PFSK-1 (cell line): Measurements from ENCODE around the gene SLC8A1.

ENCODE experiments used
- FOXP2 ChIP-seq: optimal IDR thresholded peaks from 2 replicates; pipeline ENCODE3; 2011; ENCODE audit warnings: borderline replicate concordance, control low read depth, inconsistent platforms; ENCODE audit not compliant: insufficient read depth; ENCODE audit errors: extremely low read length, extremely low read depth
- POLR2AphosphoS5 ChIP-seq: IDR thresholded peaks from 2 replicates; pipeline ENCODE4 v1.6.1; 2012; ENCODE audit warnings: low read depth, mild to moderate bottlenecking, control low read depth, low read length, moderate library complexity
- SIN3A ChIP-seq: IDR thresholded peaks from 2 replicates; pipeline ENCODE4 v1.6.1; 2012; ENCODE audit warnings: mild to moderate bottlenecking, low read length, moderate library complexity, borderline replicate concordance; ENCODE audit not compliant: insufficient read depth
- TAF1 ChIP-seq: IDR thresholded peaks from 2 replicates; pipeline ENCODE4 v1.6.1; 2012; ENCODE audit warnings: low read length, control low read depth, borderline replicate concordance; ENCODE audit not compliant: insufficient read depth
- TF ChIP-seq, protein P1 (sequence below), 2 experiments: IDR thresholded peaks; 2 replicates each; pipeline versions ENCODE4 v1.6.1 to v1.8.0; 2011 to 2012; ENCODE audit warnings: low read depth in 2 of 2, low read length in 2 of 2, control low read depth in 1 of 2, inconsistent platforms in 1 of 2, mild to moderate bottlenecking in 1 of 2, moderate library complexity in 1 of 2; ENCODE audit not compliant: insufficient read depth in 1 of 2

The SLC8A1 gene

DNA sequence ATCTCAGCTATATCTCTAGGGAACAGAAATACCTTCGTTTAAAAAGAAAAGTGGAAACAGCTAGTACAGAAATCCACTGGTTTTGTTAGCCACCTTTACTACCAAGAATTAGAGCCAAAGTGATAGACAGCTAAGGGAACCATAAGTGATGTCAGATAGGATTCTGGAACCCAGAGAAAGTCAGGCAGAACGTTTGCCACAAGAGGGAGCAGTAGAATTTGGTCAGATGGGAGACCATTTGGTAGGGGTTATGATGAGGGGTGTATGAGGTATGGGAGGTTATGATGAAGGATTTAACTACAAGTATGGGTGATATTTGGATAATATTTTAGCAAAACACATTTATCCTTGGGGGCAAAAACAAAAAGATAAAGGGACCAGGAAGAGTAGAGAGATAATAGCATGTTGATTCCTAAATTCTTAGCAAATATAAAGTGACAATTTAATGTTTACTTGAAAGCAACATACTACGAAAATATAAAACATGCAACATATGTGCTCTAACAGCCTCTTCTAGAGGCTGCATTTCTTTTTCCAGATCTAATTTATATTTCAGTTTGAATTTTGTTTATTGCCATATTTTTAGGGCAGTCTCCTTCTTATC is 3.3 kb downstream of the SLC8A1 start:
- TF ChIP-seq POLR2AphosphoS5 (no peak), SIN3A (no peak), FOXP2 (no peak), TAF1 (no peak)
- TF ChIP-seq, protein P1, sequence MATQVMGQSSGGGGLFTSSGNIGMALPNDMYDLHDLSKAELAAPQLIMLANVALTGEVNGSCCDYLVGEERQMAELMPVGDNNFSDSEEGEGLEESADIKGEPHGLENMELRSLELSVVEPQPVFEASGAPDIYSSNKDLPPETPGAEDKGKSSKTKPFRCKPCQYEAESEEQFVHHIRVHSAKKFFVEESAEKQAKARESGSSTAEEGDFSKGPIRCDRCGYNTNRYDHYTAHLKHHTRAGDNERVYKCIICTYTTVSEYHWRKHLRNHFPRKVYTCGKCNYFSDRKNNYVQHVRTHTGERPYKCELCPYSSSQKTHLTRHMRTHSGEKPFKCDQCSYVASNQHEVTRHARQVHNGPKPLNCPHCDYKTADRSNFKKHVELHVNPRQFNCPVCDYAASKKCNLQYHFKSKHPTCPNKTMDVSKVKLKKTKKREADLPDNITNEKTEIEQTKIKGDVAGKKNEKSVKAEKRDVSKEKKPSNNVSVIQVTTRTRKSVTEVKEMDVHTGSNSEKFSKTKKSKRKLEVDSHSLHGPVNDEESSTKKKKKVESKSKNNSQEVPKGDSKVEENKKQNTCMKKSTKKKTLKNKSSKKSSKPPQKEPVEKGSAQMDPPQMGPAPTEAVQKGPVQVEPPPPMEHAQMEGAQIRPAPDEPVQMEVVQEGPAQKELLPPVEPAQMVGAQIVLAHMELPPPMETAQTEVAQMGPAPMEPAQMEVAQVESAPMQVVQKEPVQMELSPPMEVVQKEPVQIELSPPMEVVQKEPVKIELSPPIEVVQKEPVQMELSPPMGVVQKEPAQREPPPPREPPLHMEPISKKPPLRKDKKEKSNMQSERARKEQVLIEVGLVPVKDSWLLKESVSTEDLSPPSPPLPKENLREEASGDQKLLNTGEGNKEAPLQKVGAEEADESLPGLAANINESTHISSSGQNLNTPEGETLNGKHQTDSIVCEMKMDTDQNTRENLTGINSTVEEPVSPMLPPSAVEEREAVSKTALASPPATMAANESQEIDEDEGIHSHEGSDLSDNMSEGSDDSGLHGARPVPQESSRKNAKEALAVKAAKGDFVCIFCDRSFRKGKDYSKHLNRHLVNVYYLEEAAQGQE (IDR thresholded peaks at IDR 0.05; ENCODE audit: insufficient read depth in 1 of 2, low read depth in 2 of 2, low read length in 2 of 2), result no peak

DNA sequence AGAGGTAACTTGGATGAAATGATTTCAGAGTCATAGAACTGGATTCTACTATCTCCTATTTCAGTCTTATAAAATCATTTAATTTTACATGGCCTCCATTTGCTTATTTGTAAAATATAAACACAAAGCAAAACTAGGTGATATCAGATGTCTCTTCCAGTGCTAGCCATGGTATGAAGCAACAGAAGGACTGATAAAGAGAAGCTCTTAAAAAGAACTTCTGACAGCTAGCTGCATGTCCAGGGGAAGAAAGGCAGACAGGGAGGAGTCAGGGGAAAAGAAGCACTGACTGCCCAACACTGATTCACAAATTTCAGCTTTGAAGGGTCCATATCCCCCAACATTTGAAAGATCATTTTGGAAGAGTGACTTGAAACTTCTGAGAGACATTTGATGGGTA is 6.4 kb downstream of the SLC8A1 start:
- TF ChIP-seq TAF1, result no peak
- no peak for TF ChIP-seq SIN3A
- no peak for TF ChIP-seq POLR2AphosphoS5
- no peak for TF ChIP-seq FOXP2
- TF ChIP-seq, protein P1 (IDR thresholded peaks at IDR 0.05; ENCODE audit: insufficient read depth in 1 of 2, low read depth in 2 of 2, low read length in 2 of 2), result no peak

DNA sequence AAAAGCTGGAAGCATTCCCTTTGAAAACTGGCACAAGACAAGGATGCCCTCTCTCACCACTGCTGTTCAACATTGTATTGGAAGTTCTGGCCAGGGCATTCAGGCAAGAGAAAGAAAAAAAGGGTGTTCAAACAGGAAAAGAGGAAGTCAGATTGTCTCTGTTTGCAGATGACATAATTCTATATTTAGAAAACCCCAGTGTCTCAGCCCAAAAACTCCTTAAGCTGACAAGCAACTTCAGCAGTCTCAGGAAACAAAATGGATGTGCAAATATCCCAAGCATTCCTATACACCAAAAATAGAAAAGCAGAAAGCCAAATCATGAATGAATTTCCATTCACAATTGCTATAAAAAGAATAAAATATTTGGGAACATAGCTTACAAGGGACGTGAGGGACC is 11.1 kb downstream of the SLC8A1 start:
- TF ChIP-seq TAF1 (no peak), POLR2AphosphoS5 (no peak)

DNA sequence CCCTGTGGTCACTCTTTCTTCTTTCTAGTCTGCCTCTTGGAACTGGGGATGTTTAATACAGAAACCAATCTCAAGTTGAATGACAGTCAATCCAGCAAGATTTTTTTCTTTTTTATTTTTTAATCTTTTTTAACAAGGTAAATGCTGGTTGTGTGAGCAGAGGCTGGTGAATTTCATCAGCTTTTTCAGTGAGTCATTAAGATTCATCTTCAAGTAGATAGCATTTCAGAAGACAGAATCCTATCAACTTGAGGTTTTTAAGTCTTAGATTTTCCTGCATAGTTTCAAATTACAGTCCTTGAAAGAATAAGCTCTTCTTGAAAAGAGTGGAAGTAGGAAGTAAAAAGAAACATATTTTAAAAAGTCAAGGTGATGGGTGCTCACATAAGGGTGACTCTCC is 12.4 kb downstream of the SLC8A1 start:
- TF ChIP-seq POLR2AphosphoS5, result no peak

DNA sequence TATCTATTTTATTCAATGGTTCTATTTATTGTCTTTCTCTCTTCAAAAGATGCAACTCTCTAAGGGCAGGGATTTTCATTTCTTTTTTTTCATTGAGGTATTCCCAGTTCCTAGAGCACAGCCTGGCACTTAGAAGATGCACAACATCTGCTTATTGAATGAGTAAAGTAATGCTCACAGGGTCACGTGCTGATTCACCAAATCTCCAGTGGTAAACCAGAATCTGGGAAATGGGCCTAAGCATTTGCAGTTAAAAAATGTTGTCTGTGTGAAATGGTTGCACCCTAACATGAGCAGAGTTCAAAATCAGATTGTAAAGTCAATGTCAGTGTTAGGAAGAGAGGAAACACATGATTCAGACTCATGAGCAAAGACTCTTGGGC is 15.8 kb downstream of the SLC8A1 start:
- TF ChIP-seq FOXP2 (no peak), TAF1 (no peak), SIN3A (no peak)
- TF ChIP-seq, protein P1 (IDR thresholded peaks at IDR 0.05; ENCODE audit: insufficient read depth in 1 of 2, low read depth in 2 of 2, low read length in 2 of 2), result no peak

DNA sequence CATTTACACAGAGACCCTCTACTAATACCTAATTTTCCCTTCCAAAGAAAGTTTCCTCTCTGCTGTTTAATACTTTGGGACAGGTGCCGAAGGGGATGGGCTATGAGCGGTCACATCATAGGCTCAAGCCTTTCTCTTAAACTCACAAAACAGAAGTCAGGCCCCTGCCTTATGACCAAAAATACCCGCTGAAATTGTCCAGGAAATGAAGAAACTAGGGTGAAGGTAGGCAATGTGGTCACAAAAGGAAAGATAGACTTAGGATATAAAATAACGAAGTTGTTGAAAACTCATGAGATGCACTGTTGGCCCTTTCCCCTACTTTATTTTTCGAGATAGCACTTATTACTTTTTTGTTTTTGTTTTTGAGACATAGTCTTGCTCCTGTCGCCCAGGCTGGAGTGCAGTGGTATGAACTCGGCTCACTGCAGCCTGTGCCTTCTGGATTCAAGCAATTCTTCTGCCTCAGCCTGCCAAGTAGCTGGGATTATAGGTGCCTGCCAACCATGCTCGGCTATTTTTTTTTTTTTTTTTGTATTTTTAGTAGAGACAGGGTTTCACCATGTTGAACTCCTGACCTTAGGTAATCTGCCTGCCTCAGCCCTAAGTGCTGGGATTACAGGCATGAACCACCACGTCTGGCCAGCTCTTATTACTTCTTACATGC is 16.3 kb downstream of the SLC8A1 start:
- TF ChIP-seq, protein P1 (IDR thresholded peaks at IDR 0.05; ENCODE audit: insufficient read depth in 1 of 2, low read depth in 2 of 2, low read length in 2 of 2), result no peak
- TF ChIP-seq POLR2AphosphoS5 (no peak), FOXP2 (no peak), SIN3A (no peak), TAF1 (no peak)
